Measurements from ENCODE around the gene MS4A12.
"Not testable (repeated sequence)": the region's sequence is repeated elsewhere in the genome, so short reads cannot be mapped to it uniquely, and the experiment has no call there.

The MS4A12 gene

DNA sequence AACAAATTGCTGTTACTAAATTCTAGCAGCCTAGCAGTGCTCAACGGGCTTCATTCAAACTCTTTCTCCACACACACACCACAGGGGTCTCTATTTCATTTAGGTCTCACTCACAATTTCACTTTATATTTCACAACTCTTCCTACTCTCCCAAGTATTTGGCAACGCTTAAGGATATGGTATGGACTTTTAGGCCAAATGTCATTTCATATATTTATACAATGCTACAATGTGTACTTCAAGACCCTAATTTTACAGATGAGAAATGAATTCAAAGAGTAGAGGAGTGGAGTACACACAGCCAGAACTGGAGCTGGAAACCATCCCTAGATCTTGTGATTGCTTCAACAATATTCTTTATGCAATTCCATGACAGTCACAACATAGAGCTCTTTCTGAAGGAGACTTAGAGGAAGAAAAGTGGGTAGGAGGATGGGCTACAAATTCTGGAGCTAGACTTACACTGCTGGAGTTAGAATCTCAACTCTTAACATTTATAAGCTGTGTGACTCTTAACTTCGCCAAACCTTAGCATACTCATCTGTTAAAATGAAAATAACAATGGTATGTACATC is 20.2 kb downstream of the MS4A12 start:
- DNase-seq (ENCODE audit: low read depth in 1 of 2, low spot score in 1 of 2): no peak

DNA sequence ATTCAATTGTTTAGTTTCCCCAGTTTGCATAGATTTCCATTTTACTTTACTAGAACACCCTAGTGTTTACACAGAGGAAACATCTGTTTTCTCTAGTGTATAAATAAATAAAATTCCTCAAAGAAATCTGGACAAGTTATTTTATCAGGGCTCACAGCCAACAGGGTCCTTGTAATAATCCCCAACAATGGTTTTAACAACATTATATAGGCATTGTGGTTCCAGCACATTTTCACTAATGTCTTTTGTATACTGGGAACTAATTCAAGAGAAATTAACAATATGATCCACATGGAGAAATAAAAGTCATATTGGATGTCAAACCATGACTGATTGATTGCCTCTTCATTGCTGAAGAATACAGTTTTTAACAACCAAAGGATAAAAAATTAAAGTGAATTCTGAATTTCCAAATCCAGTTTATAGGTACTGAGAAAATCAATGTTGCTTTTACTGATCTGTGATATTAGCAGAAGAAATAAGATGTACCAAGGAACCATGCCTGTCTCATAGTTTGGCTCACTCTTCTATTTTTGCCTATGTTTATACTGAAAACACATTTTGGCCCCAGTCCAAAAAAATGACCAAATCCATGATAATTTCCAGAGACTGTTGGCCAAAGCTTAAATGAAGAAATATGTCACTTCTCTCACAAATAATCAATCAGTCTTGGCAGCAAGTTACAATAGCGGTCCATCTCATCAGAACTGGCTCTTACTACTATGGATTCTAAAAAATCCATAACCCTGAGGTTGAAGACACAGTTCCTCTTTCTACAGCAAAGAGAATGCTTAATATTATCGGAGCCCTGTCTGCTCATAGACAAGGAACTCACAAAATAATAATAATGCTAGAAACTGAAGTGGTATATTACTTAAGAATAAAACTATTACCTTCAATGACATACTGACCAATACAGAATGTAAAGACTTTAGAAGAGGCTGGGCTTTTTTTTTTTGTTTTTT is 21.2 kb downstream of the MS4A12 start:
- no peak for DNase-seq (ENCODE audit: low read depth in 1 of 2, low spot score in 1 of 2)

DNA sequence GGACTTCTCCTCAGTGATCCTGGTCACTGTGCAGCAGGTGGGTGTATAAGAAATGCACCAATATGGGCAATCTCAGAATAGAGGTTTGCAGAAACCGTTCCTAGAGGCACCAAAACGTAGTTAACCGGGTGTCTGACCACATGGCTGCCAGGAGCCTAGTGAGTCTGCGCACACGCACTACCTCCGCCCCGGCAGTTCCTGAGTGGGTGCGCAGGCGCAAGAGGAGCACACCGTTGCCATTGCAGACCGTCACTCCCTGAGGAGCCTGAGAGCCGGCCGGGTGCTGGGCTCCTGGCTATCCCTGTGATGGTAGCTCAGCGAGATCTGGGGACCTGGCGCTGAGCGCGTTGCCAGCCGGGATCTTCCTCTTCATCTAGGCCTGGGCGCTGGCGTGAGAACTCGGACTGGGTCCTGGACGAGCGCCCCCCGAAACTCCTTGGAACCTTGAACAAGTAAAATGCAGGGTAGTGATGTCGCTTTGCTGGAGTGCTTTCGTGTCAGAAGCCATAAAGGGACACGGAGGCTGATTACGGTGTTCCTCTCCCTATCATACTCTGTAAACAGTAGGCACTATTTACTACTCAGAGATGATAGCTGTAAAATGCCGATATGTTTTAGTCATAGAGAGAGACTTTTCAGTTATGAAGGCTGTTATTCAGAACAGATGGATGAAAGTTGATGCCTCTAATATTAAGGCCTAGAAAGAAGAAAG is 22.7 kb downstream of the MS4A12 start, which contains the start of gene MS4A13:
Gene MS4A13 (plus strand): TSS at position 249 of the 712 bp plus-strand sequence. CDS start 2,692 bp downstream, outside the sequence.
- DNase-seq (ENCODE audit: low read depth in 1 of 2, low spot score in 1 of 2): no peak

GRCh38 chr11:60528465-60528864 is 35.9 kb downstream of the MS4A12 start:
- no peak for DNase-seq (ENCODE audit: low read depth in 1 of 2, low spot score in 1 of 2)

DNA sequence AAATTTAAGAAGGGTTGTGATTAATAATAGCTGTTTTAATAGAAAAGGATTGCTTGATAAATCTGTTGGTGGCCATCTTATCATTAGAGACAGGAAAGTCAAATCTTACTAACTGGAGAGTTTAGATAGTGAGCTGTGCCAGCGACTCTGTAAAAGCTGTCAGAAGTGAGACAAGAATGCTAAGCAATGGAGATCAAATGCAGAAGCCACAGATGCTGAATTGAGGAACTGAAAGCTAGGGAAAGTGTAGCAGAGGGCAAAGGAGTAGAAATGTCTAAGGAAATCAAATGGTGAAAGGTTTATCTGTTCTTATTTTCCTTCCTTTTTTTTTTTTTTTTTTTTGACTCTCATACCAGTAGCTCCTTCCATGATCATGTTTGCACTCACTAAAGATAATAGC is 36.4 kb downstream of the MS4A12 start:
- DNase-seq (ENCODE audit: low read depth in 1 of 2, low spot score in 1 of 2): no peak

GRCh38 chr11:60530454-60531100 is 38.0 kb downstream of the MS4A12 start:
- no peak for DNase-seq (ENCODE audit: low read depth in 1 of 2, low spot score in 1 of 2)

GRCh38 chr11:60532383-60532782 is 39.8 kb downstream of the MS4A12 start:
- DNase-seq (ENCODE audit: low read depth in 1 of 2, low spot score in 1 of 2): not testable (repeated sequence)

- DNase-seq (ENCODE audit: low read depth in 1 of 2, low spot score in 1 of 2): not testable (repeated sequence)
These were observed 46.0 kb downstream of the MS4A12 start for GRCh38 chr11:60538627-60539026.

GRCh38 chr11:60544077-60544476 is 51.5 kb downstream of the MS4A12 start:
- no peak for DNase-seq (ENCODE audit: low read depth in 1 of 2, low spot score in 1 of 2)

Measured in activated T-helper 1 cell treated with anti-CD3 and anti-CD28 coated beads, Interleukin-2, amount 50 U/mL, for 16 hours (primary cell).